ENCODE measurements around the gene MOB2.

The MOB2 gene

DNA sequence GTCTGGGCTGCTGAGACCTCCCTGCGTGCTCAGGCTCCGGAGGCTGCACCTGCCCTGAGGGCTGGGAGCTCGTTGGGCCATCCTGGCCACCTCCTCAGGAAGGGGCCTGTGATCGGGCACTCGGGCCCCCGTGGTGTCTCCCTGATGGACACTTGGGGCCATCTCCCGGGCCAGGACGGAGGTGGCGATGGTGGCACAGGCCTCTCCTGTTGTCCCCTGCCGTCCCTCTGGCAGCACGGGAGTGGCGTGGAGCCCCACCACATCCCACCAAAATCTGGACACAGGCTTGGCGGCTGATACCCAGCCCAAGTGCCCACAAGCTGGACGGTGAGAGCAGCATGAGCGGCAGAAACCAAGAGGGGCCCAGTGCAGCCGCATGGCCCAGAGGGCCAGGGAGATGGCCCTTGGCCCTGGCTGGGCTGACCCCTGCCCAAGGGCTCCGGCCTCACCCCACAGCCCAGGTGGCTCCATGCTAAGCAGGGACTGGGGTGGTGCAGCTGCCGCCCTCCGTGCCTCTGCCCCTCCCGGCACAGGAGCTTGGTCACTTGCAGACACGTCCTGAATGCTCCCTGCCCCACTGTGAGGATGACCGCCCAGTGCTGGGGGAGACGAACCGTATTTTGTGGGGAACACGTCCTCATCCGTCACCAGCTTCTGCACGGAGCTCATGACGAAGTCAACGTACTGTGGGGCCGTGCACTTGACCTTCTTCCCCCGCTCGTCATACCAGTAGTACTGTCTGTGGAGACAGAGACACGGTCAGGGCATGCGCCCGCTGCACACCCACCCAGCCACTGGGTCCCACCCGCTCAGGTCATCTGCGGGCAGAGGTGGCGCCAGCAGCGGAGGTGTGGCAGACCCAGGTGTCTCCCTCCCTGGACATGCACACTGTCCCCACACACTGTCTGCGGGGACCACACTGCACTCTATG is 15.6 kb downstream of the MOB2 start:
- DNase-seq = no peak

DNA sequence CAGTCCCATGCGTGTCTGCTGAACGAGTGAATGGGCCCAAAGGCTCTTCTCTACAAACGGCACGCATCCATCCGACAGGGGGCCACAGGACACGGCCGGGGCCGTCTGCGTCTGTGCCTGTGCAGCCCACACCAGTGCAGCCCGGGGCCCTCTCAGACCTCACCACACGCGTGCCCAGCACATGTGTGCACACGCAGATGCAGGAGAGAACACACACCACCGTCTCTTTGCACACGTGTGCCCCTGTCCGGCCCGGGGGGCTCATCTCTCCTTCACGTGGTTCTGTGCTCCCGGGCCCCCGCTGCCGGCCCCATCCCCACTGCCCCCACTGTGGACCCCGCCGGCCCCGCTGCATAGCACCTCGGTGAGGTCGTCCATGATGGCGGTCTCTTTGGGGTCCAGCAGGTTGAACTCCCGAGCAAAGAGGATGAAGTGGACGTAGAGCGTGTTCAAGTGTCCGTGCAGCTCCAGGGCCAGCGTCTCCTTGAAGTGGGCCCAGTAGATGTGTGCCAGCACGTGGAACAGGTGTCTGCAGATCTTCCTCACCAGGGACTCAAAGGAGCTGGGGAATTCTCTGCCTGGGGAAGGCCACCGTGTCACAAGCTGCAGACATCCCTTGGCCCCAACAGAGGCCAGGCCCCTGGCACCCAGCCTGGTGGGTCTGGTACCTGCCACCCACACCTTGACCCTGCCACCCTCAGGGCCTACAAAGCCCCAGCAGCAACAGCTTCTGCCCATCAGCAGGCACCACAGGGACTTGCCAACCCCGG is 16.5 kb downstream of the MOB2 start:
- no peak for DNase-seq

DNA sequence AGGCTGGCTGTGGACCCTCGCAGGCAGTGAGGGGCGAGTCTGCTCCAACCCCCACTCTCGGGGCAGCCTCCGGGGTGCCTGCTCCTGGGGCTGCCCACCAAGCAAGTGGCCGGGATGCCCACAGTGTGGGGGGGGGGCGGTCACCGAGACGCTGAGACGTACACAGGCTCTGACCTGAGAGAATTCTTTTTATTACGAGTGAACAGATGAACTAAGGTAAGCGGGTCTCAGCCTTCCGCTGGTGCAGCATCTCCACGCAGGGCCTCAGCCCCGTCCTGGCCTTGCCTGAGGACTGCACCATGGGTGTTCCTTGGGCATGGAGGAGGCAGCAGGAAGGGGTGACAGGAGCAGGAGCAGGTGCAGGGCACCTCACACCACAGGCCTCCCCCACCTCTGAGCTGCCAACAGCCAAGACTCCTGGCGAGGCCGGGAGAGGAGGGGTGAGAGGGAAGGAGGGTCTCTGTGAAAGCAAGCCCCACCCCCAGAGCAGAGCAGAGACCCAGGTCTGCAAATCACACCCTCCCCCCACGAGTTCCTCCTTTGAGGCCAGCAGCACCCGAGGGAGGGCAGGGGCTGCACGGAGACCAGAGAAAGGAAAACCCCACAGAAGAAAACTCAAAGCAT is 17.2 kb downstream of the MOB2 start:
- DNase-seq = no peak

DNA sequence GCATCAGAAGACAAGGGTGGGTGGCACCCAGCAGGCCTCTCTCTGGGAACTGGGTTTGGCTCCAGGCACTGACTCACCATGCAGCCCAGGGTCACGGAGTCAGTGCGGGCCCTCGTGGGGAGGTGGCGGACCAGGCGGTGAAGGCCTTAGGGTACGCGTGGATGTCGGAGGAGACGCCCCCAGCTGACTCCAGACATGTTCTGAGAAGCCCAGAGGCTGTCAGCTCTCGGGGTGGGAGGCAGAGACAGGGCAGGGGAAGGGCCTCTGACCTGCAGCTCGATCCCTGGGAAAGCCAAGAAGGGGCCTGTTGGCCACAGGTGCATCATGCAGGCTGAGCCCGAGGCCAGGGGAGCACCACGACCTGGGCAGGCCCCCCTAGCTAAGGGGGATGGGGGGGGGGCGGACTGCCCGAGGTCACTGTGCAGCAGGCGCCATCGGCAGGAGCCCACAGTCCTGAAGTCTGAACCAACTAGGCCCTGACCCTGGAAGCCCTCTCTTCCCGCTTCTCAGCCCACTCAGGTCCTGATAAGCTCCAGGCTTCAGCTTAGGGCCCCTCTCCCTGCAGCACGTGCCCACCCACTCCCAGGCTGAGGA is 18.0 kb downstream of the MOB2 start:
- DNase-seq = no peak

DNA sequence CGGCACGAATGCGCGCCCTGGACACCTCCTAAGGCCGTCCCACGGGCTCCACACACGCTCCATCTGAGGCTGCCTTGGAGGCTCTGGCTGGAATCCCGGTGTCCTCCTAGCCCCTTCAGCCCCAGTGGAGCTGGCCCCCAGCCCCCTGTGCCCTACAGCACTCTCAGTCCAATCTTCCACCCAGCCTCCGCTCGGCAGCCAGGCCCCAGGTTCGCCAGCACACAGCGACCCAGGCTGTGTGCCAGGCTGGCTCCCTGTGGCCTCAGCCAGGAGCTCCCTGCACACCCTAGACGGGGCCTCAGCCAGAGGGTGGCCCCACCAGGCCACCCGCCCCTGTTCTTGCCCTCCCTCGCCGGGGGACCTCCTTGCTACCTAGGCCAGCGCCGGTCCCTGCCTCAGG is 18.6 kb downstream of the MOB2 start:
- no peak for DNase-seq

DNA sequence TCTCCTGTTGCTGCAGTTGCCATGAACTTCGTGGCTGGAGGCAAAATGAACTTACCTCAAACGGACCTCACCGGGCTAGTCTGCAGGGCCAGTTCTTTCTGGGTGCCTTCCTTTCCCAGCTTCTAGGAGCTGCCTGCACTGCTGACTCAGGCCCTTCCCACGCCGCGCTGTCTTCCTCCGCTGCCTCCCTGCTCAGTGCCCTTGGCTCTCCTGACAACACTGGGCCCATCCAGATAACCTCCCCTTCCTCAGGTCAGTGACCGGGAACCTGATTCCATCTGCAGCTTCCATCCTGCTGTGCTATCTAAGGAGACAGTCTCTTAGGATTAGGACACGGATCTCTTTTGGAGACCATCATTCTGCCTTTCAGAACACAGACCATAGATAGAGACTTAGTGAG is 19.3 kb downstream of the MOB2 start:
- DNase-seq = no peak

DNA sequence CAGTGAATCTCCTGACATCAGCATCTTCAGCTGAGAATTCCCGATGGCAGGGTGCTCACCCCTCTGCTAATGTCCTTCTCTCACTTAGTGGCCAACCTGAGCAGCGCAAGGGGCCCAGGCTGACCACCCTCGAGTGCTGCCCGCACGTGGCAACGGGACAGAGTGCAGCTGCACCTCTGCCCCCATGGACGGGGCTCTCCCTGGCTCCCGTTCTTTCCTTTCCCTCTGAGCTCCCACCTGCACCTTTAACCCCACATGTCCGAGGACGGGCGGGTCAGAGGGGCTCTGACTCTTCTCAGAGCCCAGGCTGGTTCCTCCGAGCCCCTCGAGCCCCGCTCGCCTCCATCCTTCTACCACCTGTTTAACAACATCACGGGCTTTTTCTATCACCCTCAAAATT is 19.8 kb downstream of the MOB2 start:
- DNase-seq = no peak

DNA sequence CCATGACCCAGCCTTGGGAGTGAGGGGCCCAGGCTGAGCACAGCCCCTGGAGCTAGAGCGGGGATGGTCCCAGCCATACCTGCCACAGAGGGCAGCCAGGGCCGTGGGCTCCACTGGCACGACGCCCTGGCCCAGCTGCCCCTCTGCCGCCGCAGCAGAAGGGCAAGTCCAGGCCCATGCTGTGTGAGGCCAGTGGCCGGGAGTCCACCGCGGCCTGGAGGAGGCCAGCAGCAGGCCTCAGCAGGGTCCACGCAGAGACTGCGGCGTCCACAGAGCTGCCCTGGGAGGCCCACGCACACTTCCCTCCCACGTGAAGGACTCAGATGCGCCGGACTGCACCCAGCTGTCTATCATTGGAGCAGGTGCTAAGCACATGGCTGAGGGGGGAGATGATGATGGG is 23.5 kb downstream of the MOB2 start:
- no peak for DNase-seq

DNA sequence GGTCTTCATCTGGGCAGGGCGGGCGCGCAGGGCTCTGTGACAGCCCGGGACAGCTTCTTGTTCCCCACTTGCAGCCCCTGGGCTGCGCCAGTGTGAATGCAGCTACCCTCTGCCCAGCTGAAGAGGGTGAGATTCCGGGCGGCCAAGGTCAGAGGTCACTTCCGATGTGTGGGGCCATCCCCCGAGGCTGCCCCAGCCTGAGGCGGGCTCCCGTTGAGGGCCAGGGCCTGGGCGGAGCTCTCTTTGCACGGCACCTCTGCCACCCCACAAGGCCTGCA is 23.9 kb downstream of the MOB2 start:
- no peak for DNase-seq

DNA sequence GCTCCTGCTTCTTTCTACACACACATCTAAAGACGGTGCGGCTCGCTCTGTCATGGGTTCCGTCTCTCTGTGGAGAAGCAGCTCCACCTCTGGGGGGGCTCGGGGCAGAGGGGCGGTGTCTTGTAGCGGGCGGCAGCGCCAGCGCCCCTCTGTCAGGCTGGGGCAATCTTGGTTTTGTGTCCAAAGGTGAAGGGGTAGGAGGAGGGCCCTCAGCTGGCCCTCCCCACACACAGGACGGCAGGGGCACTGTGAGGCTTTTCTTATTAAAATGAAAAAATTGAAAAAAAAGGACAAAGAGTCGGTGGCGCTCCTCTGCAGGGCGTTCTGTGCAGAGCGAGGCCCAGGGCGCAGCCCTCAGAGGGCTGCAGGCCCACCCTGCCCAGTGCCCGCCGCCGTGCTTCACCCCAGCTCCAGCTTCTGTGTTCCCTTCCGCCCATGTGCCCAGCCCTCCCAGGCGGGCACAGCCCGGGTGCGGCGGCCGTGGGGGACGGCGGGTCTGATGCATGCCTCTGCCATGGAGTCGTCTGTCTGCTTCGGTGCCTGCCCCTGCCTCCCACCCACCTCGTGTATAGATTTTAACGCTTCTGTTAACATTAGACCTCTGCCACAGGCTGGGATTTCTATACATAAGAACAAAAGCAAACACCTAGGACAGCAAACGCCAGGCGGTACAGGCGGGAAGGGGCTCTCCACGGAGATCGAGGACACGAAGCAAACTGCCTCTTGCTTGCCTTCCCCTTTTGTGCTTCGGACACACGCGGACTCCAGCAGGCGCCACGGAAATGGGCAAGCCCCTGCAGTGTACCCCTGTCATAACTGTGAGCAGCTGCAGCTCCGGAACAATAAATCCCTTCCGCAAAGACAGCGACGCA is 24.5 kb downstream of the MOB2 start:
- no peak for DNase-seq

DNA sequence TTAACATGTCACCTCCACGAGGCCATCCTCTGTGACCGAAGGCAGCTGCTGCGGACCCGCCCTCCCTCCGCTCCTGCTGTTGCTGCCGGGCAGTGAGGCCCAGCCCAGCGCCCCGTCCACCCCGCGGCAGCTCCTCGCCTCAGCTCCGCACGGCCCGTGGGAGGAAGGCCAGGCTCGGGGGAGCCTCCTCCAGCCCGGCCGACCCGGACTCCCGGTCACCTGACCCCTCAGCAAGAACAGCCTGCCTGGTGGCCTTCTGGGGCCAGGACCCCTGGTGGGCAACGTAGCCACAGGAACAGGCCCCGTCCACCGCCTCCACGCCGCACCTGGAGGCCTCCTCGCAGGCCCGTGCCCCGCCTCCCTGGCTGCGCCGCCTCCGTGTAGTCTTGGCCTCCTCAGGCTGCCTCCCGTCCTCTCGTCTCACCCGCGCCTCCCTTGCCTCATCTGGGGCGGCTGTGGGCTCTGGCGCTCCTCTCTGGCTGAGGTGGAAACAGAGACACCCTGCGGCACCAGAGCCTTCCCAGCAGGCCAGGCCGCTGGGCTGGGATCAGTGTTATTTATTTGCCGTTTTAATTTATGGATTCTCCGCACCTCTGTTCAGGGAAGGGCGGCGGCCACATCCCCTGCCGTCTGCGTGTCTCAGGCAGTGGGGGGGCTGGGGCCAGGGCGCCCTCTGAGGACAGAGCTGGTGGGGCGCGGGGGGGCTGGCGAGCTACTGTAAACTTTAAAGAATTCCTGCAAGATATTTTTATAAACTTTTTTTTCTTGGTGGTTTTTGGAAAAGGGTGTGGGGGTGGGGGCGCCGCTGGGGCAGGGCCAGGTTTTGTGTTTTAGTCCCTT is 25.4 kb downstream of the MOB2 start:
- DNase-seq = no peak

DNA sequence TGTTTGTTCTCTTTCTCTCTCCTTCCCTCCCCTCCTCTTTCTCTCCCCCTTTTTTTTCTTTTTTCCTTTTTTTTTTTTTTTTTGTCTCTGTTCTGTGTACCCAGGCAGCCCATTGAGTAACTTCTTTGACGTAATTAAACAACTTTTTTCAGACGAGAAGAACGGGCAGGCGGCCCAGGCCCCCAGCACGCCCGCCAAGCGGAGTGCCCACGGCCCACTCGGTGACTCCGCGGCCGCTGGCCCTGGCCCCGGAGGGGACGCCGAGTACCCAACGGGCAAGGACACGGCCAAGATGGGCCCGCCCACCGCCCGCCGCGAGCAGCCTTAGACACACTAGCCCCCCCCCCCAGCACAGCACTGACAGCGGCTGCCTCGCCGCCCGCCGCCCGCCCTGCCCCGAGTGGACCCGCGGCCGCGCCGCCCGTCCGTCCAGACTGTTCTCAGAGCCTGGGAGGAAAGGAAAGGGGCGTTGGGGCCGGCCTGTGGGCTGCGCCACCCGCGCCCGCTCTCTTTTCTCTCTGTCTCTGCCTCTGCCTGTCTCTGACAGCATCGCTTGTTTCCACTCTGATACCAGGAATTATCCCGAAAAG is 26.1 kb downstream of the MOB2 start:
- DNase-seq = no peak

DNA sequence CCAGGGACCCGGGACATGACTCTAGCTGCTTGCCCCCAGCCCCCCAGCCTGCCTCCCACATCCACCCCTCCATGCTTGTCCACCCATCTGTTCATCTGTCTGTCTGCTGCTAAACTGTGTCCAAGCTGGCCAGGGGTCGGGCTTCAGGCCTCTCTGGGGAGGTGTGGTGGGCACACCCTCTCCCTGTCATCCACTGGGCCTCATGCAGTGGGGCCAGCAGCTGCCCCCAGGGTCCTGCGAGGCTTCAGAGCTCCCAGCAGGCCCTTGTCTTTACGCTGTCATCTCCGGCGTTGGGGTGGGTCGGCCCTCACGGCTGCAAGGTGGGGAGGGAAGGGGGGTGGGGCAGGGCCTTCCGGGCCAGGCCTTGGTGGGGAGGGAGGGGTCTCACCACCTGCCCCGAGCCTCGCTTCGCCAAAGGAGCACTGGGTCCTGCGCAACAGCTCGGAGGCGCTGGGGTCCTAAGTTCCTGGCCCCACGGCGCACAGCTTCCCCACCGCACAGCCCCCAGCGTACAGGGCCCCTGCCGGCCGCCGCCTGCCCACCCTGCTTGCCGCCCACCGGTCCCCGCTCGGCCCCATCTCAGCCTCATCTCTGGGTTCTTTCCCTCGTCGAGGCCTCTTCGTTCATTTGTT is 26.7 kb downstream of the MOB2 start:
- no peak for DNase-seq

DNA sequence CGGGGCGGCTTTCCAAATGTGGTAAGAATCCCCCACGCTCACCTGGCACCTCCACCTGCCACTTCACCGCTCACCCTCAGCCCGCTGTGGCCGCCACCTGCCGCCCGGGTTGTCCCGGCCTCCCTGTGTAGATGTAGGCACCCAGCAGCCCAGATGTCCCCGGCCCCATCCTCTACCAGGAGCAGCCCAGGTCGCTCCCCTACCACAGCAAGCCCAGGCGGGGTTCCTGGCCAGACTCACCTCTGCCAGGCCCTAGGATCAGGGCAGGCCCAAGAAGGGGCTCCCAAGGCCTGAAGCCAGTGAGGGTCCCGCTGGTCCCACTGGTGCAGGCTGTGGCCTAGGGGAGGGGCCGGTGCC is 27.4 kb downstream of the MOB2 start:
- DNase-seq = no peak

DNA sequence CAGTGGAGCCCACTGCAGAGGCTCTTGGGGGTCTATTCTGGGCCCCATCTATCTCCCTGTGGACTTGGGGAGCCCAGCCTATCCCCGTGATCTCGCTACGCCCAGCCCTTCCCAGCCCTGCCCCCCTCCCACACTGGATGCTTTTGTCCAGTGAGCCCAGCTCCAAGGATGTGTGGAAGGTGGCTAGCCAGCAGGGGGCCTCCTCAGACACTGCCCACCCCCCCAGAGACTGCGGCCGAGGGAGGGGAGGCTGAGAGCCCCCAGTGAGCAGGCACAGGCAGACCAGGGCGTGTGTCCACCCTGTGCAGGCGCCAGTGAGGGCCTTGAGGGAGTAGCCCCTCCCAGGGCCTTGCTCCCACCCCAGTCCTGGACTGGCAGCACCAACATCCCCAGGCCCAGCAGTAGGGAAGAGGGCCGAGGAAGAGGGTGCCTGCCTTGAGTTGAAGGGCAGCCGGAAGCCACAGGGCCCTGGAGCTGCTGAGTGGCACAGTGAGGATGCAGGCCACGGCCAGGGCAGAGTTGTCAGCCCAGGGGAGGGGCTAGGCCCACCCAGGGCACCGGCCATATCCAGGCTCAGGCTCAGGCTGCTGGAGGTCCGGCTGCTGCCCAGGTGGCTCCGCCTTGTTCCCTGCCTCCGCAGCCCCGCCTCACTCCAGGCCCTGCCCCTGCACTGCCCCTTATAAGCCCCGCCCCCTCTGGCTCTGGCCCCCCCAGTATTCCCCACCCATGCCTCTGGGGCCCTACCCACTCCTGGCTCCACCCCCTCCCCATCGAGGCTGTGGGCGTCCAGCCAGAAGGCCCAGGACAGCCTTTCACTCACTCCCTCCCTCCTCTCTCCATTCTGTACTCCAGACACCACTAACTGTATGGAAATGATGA is 28.0 kb downstream of the MOB2 start:
- no peak for DNase-seq

DNA sequence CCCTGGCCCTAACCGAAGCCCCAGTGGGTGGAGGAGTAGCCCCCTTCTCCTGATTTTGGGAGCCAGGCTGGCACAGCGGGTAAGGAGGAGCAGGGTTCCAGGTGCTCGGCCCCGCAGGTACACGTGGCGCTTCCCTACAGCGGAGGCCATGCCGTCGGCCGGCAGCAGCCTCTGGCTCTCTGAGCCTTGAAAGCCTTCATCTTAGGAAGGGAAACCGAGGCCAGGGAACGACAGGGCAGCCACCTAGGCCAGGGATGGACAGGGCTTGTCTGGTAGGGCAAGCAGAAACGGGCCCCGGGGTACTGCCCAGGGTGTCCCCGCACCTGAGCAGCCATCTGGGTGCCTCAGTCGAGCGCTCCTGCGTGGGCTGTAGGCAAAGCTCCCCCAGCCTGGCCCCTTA is 28.7 kb downstream of the MOB2 start:
- DNase-seq = no peak

DNA sequence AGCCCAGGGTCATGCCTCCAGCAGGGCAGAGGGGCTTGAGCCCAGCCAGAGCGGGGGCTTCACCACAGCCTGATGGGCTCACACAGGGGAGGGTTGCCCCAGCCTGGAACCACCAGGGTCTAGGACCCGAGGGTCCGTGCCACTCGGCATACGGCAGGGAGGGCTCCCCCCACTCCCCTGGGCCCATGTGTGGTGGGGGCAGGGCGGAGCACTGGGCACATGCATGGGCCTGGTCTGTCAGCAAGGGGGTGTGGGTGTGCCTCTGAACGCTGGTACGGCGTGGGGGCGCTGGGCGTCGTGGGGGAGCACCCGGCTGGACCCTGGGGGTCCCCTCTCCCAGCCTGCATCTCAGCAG is 29.3 kb downstream of the MOB2 start:
- no peak for DNase-seq

DNA sequence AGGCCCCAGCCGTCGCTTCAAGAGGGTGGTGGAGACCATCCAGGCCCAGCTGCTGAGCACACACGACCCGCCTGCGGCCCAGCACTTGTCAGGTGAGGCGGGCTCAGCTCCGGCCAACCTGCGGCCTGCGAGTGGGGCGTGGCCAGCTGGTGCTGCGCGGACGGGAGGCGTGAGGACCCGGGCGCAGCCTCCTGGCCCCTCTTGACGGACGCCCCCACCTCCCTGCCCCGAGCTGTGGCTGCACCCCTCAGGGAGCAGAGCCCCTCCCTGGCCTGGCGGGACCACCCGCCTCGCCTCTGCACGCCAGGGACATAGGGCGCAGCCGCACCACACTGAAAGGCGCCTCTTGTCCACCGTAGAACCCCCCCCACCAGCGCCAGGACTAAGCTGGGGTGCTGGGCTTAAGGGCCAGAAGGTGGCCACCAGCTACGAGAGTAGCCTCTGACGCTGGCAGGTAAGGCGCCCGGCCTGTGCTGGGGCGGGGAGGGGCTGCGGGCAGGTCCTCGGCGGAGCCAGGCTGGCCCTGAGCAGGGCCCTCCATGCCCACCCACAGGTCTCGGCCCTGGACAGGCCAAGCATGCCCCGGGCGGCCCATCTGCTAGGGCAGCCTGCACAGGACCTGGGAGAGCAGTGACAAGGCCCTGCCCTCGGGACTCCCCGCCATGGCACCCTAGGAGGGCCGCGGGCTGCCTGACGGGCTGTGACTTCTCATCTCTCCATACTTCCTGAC is 29.8 kb downstream of the MOB2 start:
- no peak for DNase-seq

DNA sequence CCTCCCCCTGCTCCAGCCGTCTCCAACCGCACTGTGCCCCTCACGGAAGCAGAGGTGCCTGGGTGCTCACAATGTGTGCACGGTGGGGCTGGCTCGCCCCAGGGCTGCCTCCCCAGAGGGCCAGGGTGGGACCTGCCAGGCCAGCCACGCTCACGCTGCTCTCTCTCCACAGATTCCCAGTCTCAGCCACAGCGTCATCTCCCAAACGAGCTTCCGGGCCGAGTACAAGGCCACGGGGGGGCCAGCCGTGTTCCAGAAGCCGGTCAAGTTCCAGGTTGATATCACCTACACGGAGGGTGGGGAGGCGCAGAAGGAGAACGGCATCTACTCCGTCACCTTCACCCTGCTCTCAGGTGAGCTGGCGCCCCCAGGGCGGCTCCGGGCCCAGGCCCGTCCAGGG is 30.4 kb downstream of the MOB2 start:
- DNase-seq = no peak

DNA sequence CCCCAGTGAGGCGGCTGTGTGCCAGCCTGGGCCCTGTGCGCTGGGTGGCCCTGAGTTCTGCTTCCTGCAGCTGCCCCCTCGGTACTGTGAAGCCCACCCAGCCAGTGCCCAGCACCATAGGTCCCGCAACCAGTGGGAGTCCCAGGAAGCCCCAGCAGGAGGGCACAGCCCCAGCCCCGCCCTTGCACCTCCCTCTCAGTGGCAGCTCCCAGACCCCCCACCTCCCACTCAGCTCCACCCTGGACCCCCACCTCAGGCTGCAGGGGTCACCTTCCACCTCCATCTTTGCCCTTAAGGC is 30.9 kb downstream of the MOB2 start:
- no peak for DNase-seq
